Stomach (tissue), 4 donors: ENCODE results near the gene PDF.

ENCODE experiments used
- CTCF ChIP-seq, 7 experiments: fragments of 450-650 bp in 4 of 7; fragments of 200-600 bp in 3 of 7; sonication (generic) in 3 of 7; IDR thresholded peaks; one replicate each; pipeline ENCODE4 v1.5.1; 2016 to 2019; ENCODE audit warnings: antibody characterized with exemption in 7 of 7, control low read depth in 2 of 7, mild to moderate bottlenecking in 1 of 7
- EP300 ChIP-seq: sonication (generic); formaldehyde crosslinking; IDR thresholded peaks from one replicate; pipeline ENCODE4 v1.6.1; 2017; ENCODE audit warnings: antibody characterized with exemption
- POLR2A ChIP-seq, 4 donors: fragments of 450-650 bp; IDR thresholded peaks; one replicate each; pipeline ENCODE4 v1.6.1; 2016; ENCODE audit warnings: antibody characterized with exemption in 4 of 4, control low read depth in 2 of 4, mild to moderate bottlenecking in 1 of 4, moderate library complexity in 1 of 4
- POLR2AphosphoS5 ChIP-seq, 3 donors: sonication (generic); formaldehyde crosslinking; IDR thresholded peaks; one replicate each; pipeline ENCODE4 v1.6.1; 2016; ENCODE audit warnings: antibody characterized with exemption in 3 of 3

DNA sequence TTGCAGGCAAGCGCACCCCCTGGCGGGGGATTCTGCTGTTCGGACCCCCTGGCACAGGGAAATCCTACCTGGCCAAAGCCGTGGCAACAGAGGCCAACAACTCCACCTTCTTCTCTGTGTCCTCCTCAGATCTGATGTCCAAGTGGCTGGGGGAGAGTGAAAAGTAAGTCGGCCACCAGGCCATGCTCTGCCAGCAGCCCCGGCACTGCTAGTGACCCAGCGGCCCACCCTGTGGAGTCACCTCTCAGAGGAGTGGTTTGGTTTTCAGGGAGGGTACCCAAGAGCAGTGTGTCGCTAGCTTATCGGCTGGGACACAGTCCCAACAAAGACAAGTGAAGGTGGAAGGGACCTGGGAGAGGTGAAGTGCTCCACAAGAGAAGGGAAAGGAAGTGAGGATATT, 11.0 kb downstream of the PDF start:
- TF ChIP-seq POLR2A (IDR thresholded peaks at IDR 0.05), result no peak
- no peak for TF ChIP-seq CTCF (IDR thresholded peaks at IDR 0.05)
- no peak for TF ChIP-seq EP300
- TF ChIP-seq POLR2AphosphoS5 (IDR thresholded peaks at IDR 0.05), result no peak
